Lower leg skin (tissue), 4 donors: ENCODE measurements around the gene TMOD3. TPM values are rescaled to one million over a fixed set of nuclear protein-coding genes. Genes with fewer than 3 reads are reported as not detected.

Source experiments
- DNase-seq, 2 donors: peaks; one replicate each; pipeline ENCODE4 v3.0.0-alpha.2; 2019; ENCODE audit warnings: low spot score in 2 of 2
- H3K4me3 ChIP-seq: fragments of 200-600 bp; sonication (generic); 2 replicates; pipeline ENCODE4 v1.5.1; 2017; ENCODE audit warnings: mild to moderate bottlenecking, low read depth; ENCODE audit not compliant: poor library complexity, severe bottlenecking
- POLR2A ChIP-seq, 2 donors: fragments of 450-650 bp; IDR thresholded peaks; one replicate each; pipeline ENCODE4 v1.6.1; 2016 to 2017; ENCODE audit warnings: antibody characterized with exemption in 2 of 2, mild to moderate bottlenecking in 1 of 2, moderate library complexity in 1 of 2
- WGBS, 2 donors: methylation state at CpG; one replicate each; pipeline ENCODE4 v1.1.5; 2018; 5-methylcytosine and 5-hydroxymethylcytosine counted together
- intact Hi-C: fragments of 100-400 bp; cut with DNase I; formaldehyde crosslinking; loops from one replicate; pipeline ENCODE4 v1.15.0; 2023; ENCODE audit warnings: low total_unique reads
- total RNA-seq, 4 donors: library from RNA; depleted of rRNA; stranded (reverse); fragments of >200 nt; gene quantifications; one replicate each; pipeline ENCODE4 v1.1.0, GENCODE V29; 2016
- TF ChIP-seq, protein P1 (sequence below), 3 donors: fragments of 450-650 bp; IDR thresholded peaks; one replicate each; pipeline ENCODE4 v1.5.1; 2016; ENCODE audit warnings: antibody characterized with exemption in 3 of 3, mild to moderate bottlenecking in 3 of 3, moderate library complexity in 2 of 3

Gene TMOD3
- total RNA-seq, 4 donors from 2014 or later: 35.4 to 47.2 (median 38.6) TPM

DNA sequence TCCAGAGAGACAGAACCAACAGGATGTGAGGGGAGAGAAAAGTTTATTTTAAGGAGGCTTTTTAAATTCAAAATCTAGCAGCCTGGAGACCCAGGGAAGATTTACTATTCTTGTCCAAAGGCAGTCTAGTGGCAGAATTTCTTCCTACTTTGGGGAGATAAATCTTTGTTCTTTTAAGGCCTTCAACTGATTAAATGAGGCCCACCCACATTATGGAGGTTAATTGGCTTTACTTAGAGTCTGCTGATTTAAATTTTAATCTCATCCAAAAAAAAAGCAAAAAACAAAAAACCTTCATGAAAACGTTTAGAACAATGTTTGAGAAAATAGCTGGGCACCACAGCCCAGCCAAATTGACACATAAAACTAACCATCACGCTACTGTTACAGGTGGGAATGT is 41.3 kb downstream of the TMOD3 start:
- DNase-seq: no peak
- TF ChIP-seq, protein P1, sequence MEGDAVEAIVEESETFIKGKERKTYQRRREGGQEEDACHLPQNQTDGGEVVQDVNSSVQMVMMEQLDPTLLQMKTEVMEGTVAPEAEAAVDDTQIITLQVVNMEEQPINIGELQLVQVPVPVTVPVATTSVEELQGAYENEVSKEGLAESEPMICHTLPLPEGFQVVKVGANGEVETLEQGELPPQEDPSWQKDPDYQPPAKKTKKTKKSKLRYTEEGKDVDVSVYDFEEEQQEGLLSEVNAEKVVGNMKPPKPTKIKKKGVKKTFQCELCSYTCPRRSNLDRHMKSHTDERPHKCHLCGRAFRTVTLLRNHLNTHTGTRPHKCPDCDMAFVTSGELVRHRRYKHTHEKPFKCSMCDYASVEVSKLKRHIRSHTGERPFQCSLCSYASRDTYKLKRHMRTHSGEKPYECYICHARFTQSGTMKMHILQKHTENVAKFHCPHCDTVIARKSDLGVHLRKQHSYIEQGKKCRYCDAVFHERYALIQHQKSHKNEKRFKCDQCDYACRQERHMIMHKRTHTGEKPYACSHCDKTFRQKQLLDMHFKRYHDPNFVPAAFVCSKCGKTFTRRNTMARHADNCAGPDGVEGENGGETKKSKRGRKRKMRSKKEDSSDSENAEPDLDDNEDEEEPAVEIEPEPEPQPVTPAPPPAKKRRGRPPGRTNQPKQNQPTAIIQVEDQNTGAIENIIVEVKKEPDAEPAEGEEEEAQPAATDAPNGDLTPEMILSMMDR (IDR thresholded peaks at IDR 0.05): no peak
- TF ChIP-seq POLR2A (IDR thresholded peaks at IDR 0.05): no peak
- intact Hi-C loops: no loop called here
- no peak overlapping the region for H3K4me3 ChIP-seq
- 73 to 79% methylated on average over 2 of the region's 2 CpGs for WGBS, 2 donors

DNA sequence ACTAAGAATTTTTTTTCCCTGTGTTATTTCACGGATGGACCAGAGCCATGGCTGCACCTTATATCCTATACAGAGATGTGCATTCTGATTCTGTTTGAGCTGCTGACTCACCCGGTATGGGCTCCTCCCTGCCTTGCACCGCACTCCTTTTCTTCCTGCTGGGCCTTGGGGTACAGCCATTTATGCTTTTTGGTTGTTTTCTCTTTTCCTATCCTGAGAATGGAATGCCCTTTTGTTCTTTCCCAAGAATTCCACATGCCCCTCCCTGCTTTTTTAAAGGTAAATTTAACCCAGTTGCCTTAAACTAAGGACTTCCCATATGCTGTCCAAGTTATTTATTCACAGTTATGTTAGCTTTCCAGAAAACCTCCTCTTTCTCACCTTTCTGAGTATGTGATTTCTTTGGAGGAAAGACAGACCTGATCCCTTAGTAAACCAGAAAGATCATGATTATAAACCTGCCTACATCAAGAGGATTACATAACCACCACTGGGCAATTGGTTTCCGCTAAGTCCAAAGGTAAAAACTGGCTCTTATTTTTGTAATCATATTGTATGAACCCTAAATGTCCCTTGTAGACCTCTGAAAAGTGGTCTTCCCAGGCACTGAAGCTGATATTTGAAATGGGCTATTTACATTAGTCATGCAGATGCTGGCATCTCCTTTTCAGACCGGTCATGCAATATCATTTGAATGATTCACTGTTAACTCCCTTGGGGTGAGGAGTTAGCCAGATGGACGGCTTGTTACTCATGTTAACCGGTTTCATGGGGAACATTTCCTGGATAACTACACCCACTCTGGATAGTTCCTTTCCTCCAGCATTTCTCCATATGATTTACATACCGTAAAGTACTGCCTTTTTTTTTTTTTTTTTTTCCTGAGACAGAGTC is 45.5 kb downstream of the TMOD3 start:
- TF ChIP-seq POLR2A (IDR thresholded peaks at IDR 0.05): no peak
- TF ChIP-seq, protein P1 (IDR thresholded peaks at IDR 0.05): no peak
- intact Hi-C loops: no loop called here
- DNase-seq: peak in 1 of 2 donors; percentile 74
- no peak overlapping the region for H3K4me3 ChIP-seq
- WGBS, 2 donors: 29 to 30% methylated on average over 8 of the region's 8 CpGs

GRCh38 chr15:51876169-51876568 is 46.7 kb downstream of the TMOD3 start:
- H3K4me3 ChIP-seq: no peak overlapping the region
- DNase-seq: no peak
- 77 to 89% methylated on average over 5 of the region's 5 CpGs for WGBS, 2 donors
- intact Hi-C loops: no loop called here
- TF ChIP-seq, protein P1 (IDR thresholded peaks at IDR 0.05): no peak
- TF ChIP-seq POLR2A (IDR thresholded peaks at IDR 0.05): no peak

GRCh38 chr15:51878446-51879386 is 49.3 kb downstream of the TMOD3 start:
- intact Hi-C loops: no loop called here
- H3K4me3 ChIP-seq: no peak overlapping the region
- 15 to 21% methylated on average over 1 of the region's 1 CpG for WGBS, 2 donors
- TF ChIP-seq, protein P1 (IDR thresholded peaks at IDR 0.05): no peak
- TF ChIP-seq POLR2A (IDR thresholded peaks at IDR 0.05): no peak
- DNase-seq: no peak

GRCh38 chr15:51879555-51879954 is 50.1 kb downstream of the TMOD3 start:
- WGBS, 2 donors: 13 to 19% methylated on average over 1 of the region's 1 CpG
- no peak overlapping the region for H3K4me3 ChIP-seq
- intact Hi-C loops: no loop called here
- DNase-seq: no peak
- no peak for TF ChIP-seq POLR2A (IDR thresholded peaks at IDR 0.05)
- TF ChIP-seq, protein P1 (IDR thresholded peaks at IDR 0.05): no peak
